Hepatocyte (in vitro differentiated cells): ENCODE measurements around the gene BAIAP3. TPM values are rescaled to one million over a fixed set of nuclear protein-coding genes. Genes with fewer than 3 reads are reported as not detected.

ENCODE experiments used
- DNase-seq: peaks from one replicate; pipeline ENCODE4 v3.0.0-alpha.2; 2016; ENCODE audit warnings: low spot score
- H2AFZ ChIP-seq: fragments of 200-600 bp; sonication (generic); 2 replicates; pipeline ENCODE4 v1.6.0; 2016; ENCODE audit warnings: antibody characterized with exemption, mild to moderate bottlenecking
- H3K27ac ChIP-seq: fragments of 200-600 bp; sonication (generic); 2 replicates; pipeline ENCODE4 v1.5.1; 2016; ENCODE audit warnings: mild to moderate bottlenecking
- H3K27me3 ChIP-seq: fragments of 200-600 bp; sonication (generic); 2 replicates; pipeline ENCODE4 v1.6.1; 2016
- H3K36me3 ChIP-seq: fragments of 200-600 bp; sonication (generic); replicated peaks from 2 replicates; pipeline ENCODE4 v1.5.1; 2016; ENCODE audit warnings: low read depth; ENCODE audit not compliant: insufficient read depth
- H3K4me1 ChIP-seq: fragments of 200-600 bp; sonication (generic); 2 replicates; pipeline ENCODE4 v1.5.1; 2016; ENCODE audit warnings: mild to moderate bottlenecking, moderate library complexity; ENCODE audit not compliant: insufficient read depth
- H3K4me2 ChIP-seq: fragments of 200-600 bp; sonication (generic); 2 replicates; pipeline ENCODE4 v1.6.0; 2016
- H3K4me3 ChIP-seq: fragments of 200-600 bp; sonication (generic); 2 replicates; pipeline ENCODE4 v1.5.1; 2016; ENCODE audit warnings: mild to moderate bottlenecking
- H3K79me2 ChIP-seq: fragments of 200-600 bp; sonication (generic); 2 replicates; pipeline ENCODE4 v1.6.0; 2017; ENCODE audit warnings: mild to moderate bottlenecking
- H3K9me2 ChIP-seq: fragments of 200-600 bp; sonication (generic); replicated peaks from 2 replicates; pipeline ENCODE4 v1.6.0; 2017; ENCODE audit warnings: mild to moderate bottlenecking; ENCODE audit not compliant: insufficient read depth
- H3K9me3 ChIP-seq: fragments of 200-600 bp; sonication (generic); 2 replicates; pipeline ENCODE4 v1.5.1; 2016; ENCODE audit warnings: low read depth, mild to moderate bottlenecking
- H4K20me1 ChIP-seq: fragments of 200-600 bp; sonication (generic); 2 replicates; pipeline ENCODE4 v1.6.0; 2016; ENCODE audit warnings: mild to moderate bottlenecking; ENCODE audit not compliant: insufficient read depth, poor library complexity, severe bottlenecking
- CTCF ChIP-seq: fragments of 200-600 bp; sonication (generic); IDR thresholded peaks from 2 replicates; pipeline ENCODE4 v1.5.1; 2016; ENCODE audit warnings: antibody characterized with exemption, mild to moderate bottlenecking; ENCODE audit not compliant: poor library complexity
- EZH2 ChIP-seq: fragments of 200-600 bp; sonication (generic); IDR thresholded peaks from 2 replicates; pipeline ENCODE4 v1.6.1; 2016; ENCODE audit warnings: antibody characterized with exemption, mild to moderate bottlenecking, borderline replicate concordance
- EZH2phosphoT487 ChIP-seq: fragments of 200-600 bp; sonication (generic); IDR thresholded peaks from one replicate; pipeline ENCODE4 v1.6.1; 2018; ENCODE audit warnings: antibody characterized with exemption, mild to moderate bottlenecking, low read depth, moderate library complexity; ENCODE audit not compliant: unreplicated experiment, severe bottlenecking
- WGBS: methylation state at CpG from one replicate; pipeline ENCODE4 v1.1.6; 2016; ENCODE audit warnings: low lambda C conversion rate; ENCODE audit errors: missing lambda C conversion rate; 5-methylcytosine and 5-hydroxymethylcytosine counted together
- polyA plus RNA-seq: library from polyadenylated mRNA; unstranded; fragments of >200 nt; fragmentation: Nextera tagmentation; extraction: Ambion mirVana; gene quantifications from 2 replicates; pipeline ENCODE4 v1.2.1, GENCODE V29; 2016
- total RNA-seq: library from RNA; depleted of rRNA; stranded (reverse); fragments of >200 nt; gene quantifications from 2 replicates; pipeline ENCODE4 v1.2.3, GENCODE V29; 2014

BAIAP3 gene
- total and polyA plus RNA-seq, 2 experiments from 2014 or later, result 2.4 to 3.0 TPM

GRCh38 chr16:1354815-1355540 is 21.5 kb downstream of the BAIAP3 start:
- no peaks in the 10 kb centered on the region for H3K9me3 ChIP-seq
- H3K79me2 ChIP-seq, result peaks cover 81% of the 10 kb centered on the region
- peaks cover 3% of the 10 kb centered on the region for H3K4me1 ChIP-seq
- H3K27me3 ChIP-seq, result no peaks in the 10 kb centered on the region
- H4K20me1 ChIP-seq, result peaks cover 18% of the 10 kb centered on the region
- H3K4me3 ChIP-seq, result no peak overlapping the region
- H3K27ac ChIP-seq, result no peak overlapping the region
- no peaks in the 10 kb centered on the region for H3K9me2 ChIP-seq
- H2AFZ ChIP-seq, result no peak overlapping the region
- WGBS, result 97% methylated on average over 30 of the region's 49 CpGs
- no peak for TF ChIP-seq CTCF
- TF ChIP-seq EZH2phosphoT487, result no peak
- TF ChIP-seq EZH2, result no peak
- no peaks in the 10 kb centered on the region for H3K36me3 ChIP-seq
- no peak overlapping the region for H3K4me2 ChIP-seq
- DNase-seq, result no peak

- no peak overlapping the region for H3K4me3 ChIP-seq
- H3K4me2 ChIP-seq, result no peak overlapping the region
- H3K4me1 ChIP-seq, result peaks cover 3% of the 10 kb centered on the region
- no peaks in the 10 kb centered on the region for H3K9me2 ChIP-seq
- peaks cover 18% of the 10 kb centered on the region for H4K20me1 ChIP-seq
- no peaks in the 10 kb centered on the region for H3K36me3 ChIP-seq
- no peak overlapping the region for H2AFZ ChIP-seq
- peaks cover 84% of the 10 kb centered on the region for H3K79me2 ChIP-seq
- no peak for DNase-seq
- H3K9me3 ChIP-seq, result no peaks in the 10 kb centered on the region
- 90% methylated on average over 12 of the region's 15 CpGs for WGBS
- no peaks in the 10 kb centered on the region for H3K27me3 ChIP-seq
- TF ChIP-seq EZH2phosphoT487, result no peak
- no peak for TF ChIP-seq EZH2
- TF ChIP-seq CTCF, result no peak
- no peak overlapping the region for H3K27ac ChIP-seq
These were observed 22.1 kb downstream of the BAIAP3 start for GRCh38 chr16:1355591-1355990.

- TF ChIP-seq EZH2 (no peak), CTCF (no peak), EZH2phosphoT487 (no peak)
- DNase-seq, result no peak
- no peaks in the 10 kb centered on the region for H3K36me3 ChIP-seq
- H3K79me2 ChIP-seq, result peaks cover 82% of the 10 kb centered on the region
- H2AFZ ChIP-seq, result no peak overlapping the region
- no peaks in the 10 kb centered on the region for H3K9me2 ChIP-seq
- H3K27ac ChIP-seq, result no peak overlapping the region
- no peak overlapping the region for H3K4me2 ChIP-seq
- no peaks in the 10 kb centered on the region for H3K27me3 ChIP-seq
- H3K4me1 ChIP-seq, result peaks cover 3% of the 10 kb centered on the region
- H3K9me3 ChIP-seq, result no peaks in the 10 kb centered on the region
- peaks cover 18% of the 10 kb centered on the region for H4K20me1 ChIP-seq
- no peak overlapping the region for H3K4me3 ChIP-seq
- 91% methylated on average over 26 of the region's 33 CpGs for WGBS
These were observed 22.8 kb downstream of the BAIAP3 start for GRCh38 chr16:1356061-1356900.
